CD14-positive monocyte (primary cell): Measurements from ENCODE around the gene PTCD2. TPM values are rescaled to one million over a fixed set of nuclear protein-coding genes. Genes with fewer than 3 reads are reported as not detected.

ENCODE experiments used
- DNase-seq, 3 donors: peaks; one replicate each; pipeline ENCODE4 v3.0.0-alpha.2; 2011 to 2022
- H2AFZ ChIP-seq: 2 replicates; pipeline ENCODE4 v1.6.0; 2012; ENCODE audit warnings: mild to moderate bottlenecking, low read depth, low read length, inconsistent platforms; ENCODE audit not compliant: insufficient read depth, poor library complexity, severe bottlenecking
- H3K27ac ChIP-seq, 2 donors: 1 replicate in 1 of 2; 2 replicates in 1 of 2; pipeline ENCODE4 v1.5.1; 2012 to 2013; ENCODE audit warnings: low read length in 2 of 2, control low read depth in 1 of 2, inconsistent platforms in 1 of 2, low read depth in 1 of 2, mild to moderate bottlenecking in 1 of 2
- H3K27me3 ChIP-seq, 2 donors: one replicate each; pipeline versions ENCODE4 v1.6.0 to v1.6.1; 2011 to 2013; ENCODE audit warnings: low read length in 2 of 2; ENCODE audit not compliant: control insufficient read depth in 2 of 2, insufficient read depth in 2 of 2
- H3K36me3 ChIP-seq, 2 donors: replicated peaks in 1 of 2; 1 replicate in 1 of 2; 2 replicates in 1 of 2; pipeline versions ENCODE4 v1.5.1 to v1.6.1; 2012 to 2013; ENCODE audit warnings: low read length in 2 of 2, control low read depth in 1 of 2, inconsistent platforms in 1 of 2, mild to moderate bottlenecking in 1 of 2; ENCODE audit not compliant: insufficient read depth in 2 of 2, control insufficient read depth in 1 of 2
- H3K4me1 ChIP-seq, 2 donors: 1 replicate in 1 of 2; 2 replicates in 1 of 2; pipeline versions ENCODE4 v1.5.1 to v1.6.1; 2012 to 2013; ENCODE audit warnings: low read length in 2 of 2, control low read depth in 1 of 2, inconsistent platforms in 1 of 2, mild to moderate bottlenecking in 1 of 2, moderate library complexity in 1 of 2; ENCODE audit not compliant: insufficient read depth in 2 of 2, control insufficient read depth in 1 of 2
- H3K4me2 ChIP-seq: replicated peaks from 2 replicates; pipeline ENCODE3; 2012; ENCODE audit warnings: low read length, moderate library complexity, mild to moderate bottlenecking; ENCODE audit not compliant: poor library complexity, severe bottlenecking; ENCODE audit errors: extremely low read depth
- H3K4me3 ChIP-seq, 3 experiments: fragments of 200-600 bp in 1 of 3; sonication (generic) in 1 of 3; replicated peaks in 1 of 3; 1 replicate in 2 of 3; 2 replicates in 1 of 3; pipeline ENCODE4 v1.5.1; 2011 to 2013; ENCODE audit warnings: low read length in 3 of 3, mild to moderate bottlenecking in 3 of 3, control low read depth in 2 of 3, low read depth in 2 of 3, inconsistent platforms in 1 of 3, moderate library complexity in 1 of 3
- H3K79me2 ChIP-seq: 2 replicates; pipeline ENCODE4 v1.6.0; 2012; ENCODE audit warnings: mild to moderate bottlenecking, control low read depth, inconsistent platforms, low read length, moderate library complexity; ENCODE audit not compliant: insufficient read depth
- H3K9ac ChIP-seq: 2 replicates; pipeline ENCODE4 v1.6.0; 2017; ENCODE audit warnings: low read length, mild to moderate bottlenecking; ENCODE audit not compliant: insufficient read depth, poor library complexity, severe bottlenecking
- H3K9me3 ChIP-seq, 2 donors: replicated peaks in 1 of 2; 1 replicate in 1 of 2; 2 replicates in 1 of 2; pipeline versions ENCODE4 v1.5.1 to v1.6.1; 2012 to 2013; ENCODE audit warnings: low read length in 2 of 2, control low read depth in 1 of 2; ENCODE audit not compliant: control insufficient read depth in 1 of 2, insufficient read depth in 1 of 2
- H4K20me1 ChIP-seq: 2 replicates; pipeline ENCODE4 v1.6.0; 2012; ENCODE audit warnings: mild to moderate bottlenecking, low read length, control low read depth, moderate library complexity; ENCODE audit not compliant: insufficient read depth
- H3K27ac Mint-ChIP-seq, 7 donors: one replicate each; pipeline ENCODE4 v1.8.0; 2020; ENCODE audit warnings: mild to moderate bottlenecking in 7 of 7, mixed read lengths in 7 of 7, moderate library complexity in 6 of 7, inconsistent platforms in 2 of 7
- H3K27me3 Mint-ChIP-seq, 3 donors: one replicate each; pipeline ENCODE4 v1.8.0; 2021 to 2022; ENCODE audit warnings: low read depth in 3 of 3, mild to moderate bottlenecking in 3 of 3, mixed read lengths in 3 of 3, moderate library complexity in 3 of 3, inconsistent platforms in 1 of 3
- H3K36me3 Mint-ChIP-seq, 2 donors: one replicate each; pipeline ENCODE4 v1.8.0; 2020; ENCODE audit warnings: mixed read lengths in 2 of 2, inconsistent platforms in 1 of 2, mild to moderate bottlenecking in 1 of 2
- H3K4me1 Mint-ChIP-seq: one replicate; pipeline ENCODE4 v1.8.0; 2020; ENCODE audit warnings: mild to moderate bottlenecking, mixed read lengths
- H3K4me3 Mint-ChIP-seq, 2 donors: one replicate each; pipeline ENCODE4 v1.8.0; 2020; ENCODE audit warnings: mild to moderate bottlenecking in 2 of 2, mixed read lengths in 2 of 2, moderate library complexity in 1 of 2
- H3K9me3 Mint-ChIP-seq, 7 donors: one replicate each; pipeline ENCODE4 v1.8.0; 2020 to 2022; ENCODE audit warnings: mixed read lengths in 7 of 7, mild to moderate bottlenecking in 6 of 7, moderate library complexity in 6 of 7, inconsistent platforms in 2 of 7
- CTCF ChIP-seq: fragments of 200-600 bp; IDR thresholded peaks from one replicate; pipeline ENCODE4 v1.8.0; 2022; ENCODE audit warnings: antibody characterized with exemption, mild to moderate bottlenecking
- WGBS: methylation state at CpG from one replicate; pipeline ENCODE4 v1.1.5; 2013; ENCODE audit warnings: missing lambda C conversion rate; ENCODE audit not compliant: insufficient coverage; 5-methylcytosine and 5-hydroxymethylcytosine counted together
- intact Hi-C, 2 donors: fragments of 100-400 bp; cut with micrococcal nuclease; formaldehyde crosslinking; loops; one replicate each; pipeline versions ENCODE4 v1.15.0 to v1.15.1; 2023
- polyA plus RNA-seq, 3 donors: library from polyadenylated mRNA; depleted of rRNA in 1 of 3; unstranded in 2 of 3; stranded (reverse) in 1 of 3; fragments of 300-500 nt in 2 of 3; fragments of >200 nt in 1 of 3; fragmentation: Illumina TruSeq in 2 of 3; gene quantifications; 1 replicate in 2 of 3; 2 replicates in 1 of 3; pipeline ENCODE4 v1.2.3, GENCODE V29; 2012 to 2021

The PTCD2 gene
- polyA plus RNA-seq, 3 donors, result 1.6 to 2.2 (median 1.8) TPM

- intact Hi-C loops, result loop anchor here in 1 of 2 donors (5.0 kb wide), 1 partner anchor 168 kb away; no protein-coding TSS in a partner anchor
- Mint-ChIP-seq H3K9me3 (no peaks in the 10 kb centered on the region), H3K4me1 (peaks cover 20% of the 10 kb centered on the region), H3K27ac (peak overlapping the region in 2 of 7 donors; percentile 3 to 37), H3K36me3 (peaks cover 12 to 25% of the 10 kb centered on the region in 2 donors), H3K4me3 (no peak overlapping the region), H3K27me3 (no peaks in the 10 kb centered on the region)
- TF ChIP-seq CTCF, result no peak
- no peak overlapping the region for H3K4me2 ChIP-seq
- no peak overlapping the region for H2AFZ ChIP-seq
- no peaks in the 10 kb centered on the region for H3K9me3 ChIP-seq
- no peak overlapping the region for H3K9ac ChIP-seq
- H3K79me2 ChIP-seq, result peaks cover 42% of the 10 kb centered on the region
- H3K4me3 ChIP-seq, result no peak overlapping the region
- H3K27ac ChIP-seq, result no peak overlapping the region
- H3K36me3 ChIP-seq, result peaks cover 8 to 23% of the 10 kb centered on the region in 2 donors
- no CpG with 5 or more reads among the region's 2 CpGs for WGBS
- no peaks in the 10 kb centered on the region for H4K20me1 ChIP-seq
- no peaks in the 10 kb centered on the region for H3K27me3 ChIP-seq
- H3K4me1 ChIP-seq, result peaks cover 8 to 10% of the 10 kb centered on the region in 2 donors
- DNase-seq, result no peak
Observed at GRCh38 chr5:72305194-72306142, 14.7 kb upstream of the PTCD2 start.

- Histone ChIP-seq H3K4me1 (peaks cover 8 to 10% of the 10 kb centered on the region in 2 donors), H3K9ac (peak overlapping the region; percentile 91), H2AFZ (peak overlapping the region; percentile 94), H3K36me3 (peaks cover 25 to 33% of the 10 kb centered on the region in 2 donors), H3K4me3 (peak overlapping the region; percentile 67 to 89 (median 82)), H3K9me3 (no peaks in the 10 kb centered on the region), H3K79me2 (peaks cover 33% of the 10 kb centered on the region), H3K27ac (peak overlapping the region; percentile 92 to 95), H4K20me1 (no peaks in the 10 kb centered on the region), H3K4me2 (peak overlapping the region; percentile 70), H3K27me3 (no peaks in the 10 kb centered on the region)
- intact Hi-C loops, result loop anchor here in 1 of 2 donors (5.0 kb wide), 1 partner anchor 170 kb away; no protein-coding TSS in a partner anchor
- Mint-ChIP-seq H3K36me3 (peaks cover 19 to 35% of the 10 kb centered on the region in 2 donors), H3K27me3 (peaks cover 0 to 2% (median 2%) of the 10 kb centered on the region in 3 donors), H3K4me1 (peaks cover 18% of the 10 kb centered on the region), H3K27ac (peak overlapping the region; percentile 93 to 97 (median 95)), H3K9me3 (no peaks in the 10 kb centered on the region), H3K4me3 (peak overlapping the region; percentile 90 to 93)
- WGBS, result no CpG with 5 or more reads among the region's 8 CpGs
- no peak for TF ChIP-seq CTCF
- peak in 1 of 3 donors; percentile 1 for DNase-seq
Observed at GRCh38 chr5:72307573-72307967, 12.6 kb upstream of the PTCD2 start.
